B cell (primary cell): ENCODE data around the gene TRIM62. TPM values are rescaled to one million over a fixed set of nuclear protein-coding genes. Genes with fewer than 3 reads are reported as not detected.

ENCODE experiments used
- ATAC-seq: fragments of 200-7000 bp; cut with Tn5 transposase; one replicate; pipeline ENCODE4 v1.10.0; 2021; ENCODE audit warnings: low read depth, mild to moderate bottlenecking, moderate number of reproducible peaks, moderate library complexity
- CTCF ChIA-PET: fragments of 350-600 bp; sonication (Branson Sonifier 250); formaldehyde crosslinking; loops from one replicate; lab custom pipeline; 2021; ENCODE audit warnings: antibody characterized with exemption, inconsistent platforms; lab: Charles Lee
- POLR2A ChIA-PET: fragments of 350-600 bp; sonication (Branson Sonifier 250); formaldehyde crosslinking; loops from one replicate; lab custom pipeline; 2021; ENCODE audit warnings: antibody characterized with exemption; lab: Charles Lee
- DNase-seq: peaks from one replicate; pipeline ENCODE4 v3.0.0; 2013
- H2AFZ ChIP-seq: 2 replicates; pipeline ENCODE4 v1.6.1; 2012; ENCODE audit warnings: mild to moderate bottlenecking, low read depth, low read length; ENCODE audit not compliant: insufficient read depth, poor library complexity, severe bottlenecking
- H3K27ac ChIP-seq, 2 donors: 1 replicate in 1 of 2; 2 replicates in 1 of 2; pipeline ENCODE4 v1.5.1; 2012 to 2013; ENCODE audit warnings: low read length in 2 of 2, mild to moderate bottlenecking in 2 of 2, moderate library complexity in 1 of 2
- H3K27me3 ChIP-seq, 4 experiments: fragments of 200-600 bp in 1 of 4; sonication (generic) in 1 of 4; replicated peaks in 1 of 4; 1 replicate in 2 of 4; 2 replicates in 2 of 4; pipeline versions ENCODE4 v1.6.1 to v1.7.0; 2013 to 2016; ENCODE audit warnings: low read length in 3 of 4, mild to moderate bottlenecking in 2 of 4, mixed read lengths in 1 of 4, moderate library complexity in 1 of 4; ENCODE audit not compliant: insufficient read depth in 4 of 4, control insufficient read depth in 3 of 4; ENCODE audit errors: control extremely low read depth in 1 of 4
- H3K36me3 ChIP-seq, 2 experiments: replicated peaks in 1 of 2; 1 replicate in 1 of 2; 2 replicates in 1 of 2; pipeline versions ENCODE4 v1.6.1 to v1.7.1; 2013; ENCODE audit warnings: low read length in 1 of 2; ENCODE audit not compliant: insufficient read depth in 2 of 2, control insufficient read depth in 1 of 2; ENCODE audit errors: control extremely low read depth in 1 of 2, extremely low read depth in 1 of 2
- H3K4me1 ChIP-seq, 2 donors: fragments of 200-600 bp in 1 of 2; sonication (generic) in 1 of 2; 1 replicate in 1 of 2; 2 replicates in 1 of 2; pipeline versions ENCODE4 v1.5.1 to v1.6.1; 2013 to 2017; ENCODE audit warnings: low read length in 2 of 2; ENCODE audit not compliant: control insufficient read depth in 2 of 2, insufficient read depth in 2 of 2
- H3K4me2 ChIP-seq: replicated peaks from 2 replicates; pipeline ENCODE3; 2012; ENCODE audit warnings: mild to moderate bottlenecking, low read depth, low read length; ENCODE audit not compliant: poor library complexity, severe bottlenecking
- H3K4me3 ChIP-seq, 5 experiments: fragments of 200-600 bp in 1 of 5; sonication (generic) in 1 of 5; 1 replicate in 3 of 5; 2 replicates in 2 of 5; pipeline versions ENCODE4 v1.5.1 to v1.7.0; 2011 to 2016; ENCODE audit warnings: low read length in 4 of 5, mild to moderate bottlenecking in 4 of 5, low read depth in 2 of 5, control low read depth in 1 of 5, moderate library complexity in 1 of 5; ENCODE audit not compliant: insufficient read depth in 1 of 5; ENCODE audit errors: control extremely low read depth in 1 of 5, extremely low read depth in 1 of 5
- H3K79me2 ChIP-seq: fragments of 200-600 bp; sonication (generic); one replicate; pipeline ENCODE4 v1.6.0; 2016; ENCODE audit warnings: low read length; ENCODE audit not compliant: control insufficient read depth, insufficient read depth
- H3K9ac ChIP-seq: fragments of 200-600 bp; sonication (generic); 2 replicates; pipeline ENCODE4 v1.6.1; 2017; ENCODE audit warnings: mild to moderate bottlenecking, low read length, moderate library complexity
- H3K9me3 ChIP-seq, 3 donors: one replicate each; pipeline versions ENCODE4 v1.6.1 to v1.7.1; 2013; ENCODE audit warnings: low read length in 2 of 3; ENCODE audit not compliant: control insufficient read depth in 2 of 3, insufficient read depth in 1 of 3; ENCODE audit errors: control extremely low read depth in 1 of 3
- H4K20me1 ChIP-seq: 2 replicates; pipeline ENCODE4 v1.6.0; 2012; ENCODE audit warnings: mild to moderate bottlenecking, low read length; ENCODE audit not compliant: insufficient read depth, control insufficient read depth, poor library complexity, severe bottlenecking
- H3K27ac Mint-ChIP-seq: one replicate; pipeline ENCODE4 v1.8.0; 2021; ENCODE audit warnings: mixed read lengths
- H3K27me3 Mint-ChIP-seq: one replicate; pipeline ENCODE4 v1.8.0; 2021; ENCODE audit warnings: mixed read lengths
- H3K4me1 Mint-ChIP-seq: one replicate; pipeline ENCODE4 v1.8.0; 2021; ENCODE audit warnings: mixed read lengths
- H3K4me3 Mint-ChIP-seq: one replicate; pipeline ENCODE4 v1.8.0; 2021; ENCODE audit warnings: mixed read lengths
- H3K9me3 Mint-ChIP-seq: one replicate; pipeline ENCODE4 v1.8.0; 2022; ENCODE audit warnings: mixed read lengths; ENCODE audit not compliant: insufficient read depth
- CTCF ChIP-seq: fragments of 200-600 bp; IDR thresholded peaks from one replicate; pipeline ENCODE4 v1.8.0; 2022; ENCODE audit warnings: antibody characterized with exemption, mild to moderate bottlenecking
- WGBS: methylation state at CpG from one replicate; pipeline ENCODE4 v1.1.5; 2013; ENCODE audit warnings: missing lambda C conversion rate; ENCODE audit not compliant: insufficient coverage; 5-methylcytosine and 5-hydroxymethylcytosine counted together
- intact Hi-C: fragments of 100-400 bp; cut with micrococcal nuclease; formaldehyde crosslinking; loops from one replicate; pipeline ENCODE4 v1.10.0; 2022
- polyA plus RNA-seq: library from polyadenylated mRNA; depleted of rRNA; stranded (reverse); fragments of >200 nt; gene quantifications from 2 replicates; pipeline ENCODE4 v1.2.3, GENCODE V29; 2012
- total RNA-seq, 2 donors: library from RNA; stranded (reverse); fragments of 120-200 nt in 1 of 2; gene quantifications; 1 replicate in 1 of 2; 2 replicates in 1 of 2; pipeline versions ENCODE4 v1.2.3 to v1.2.4, GENCODE V29; 2013 to 2022

The TRIM62 gene
- total and polyA plus RNA-seq, 2 donors (not counting 1 experiment from before 2014, with no cell fraction given), result 10.7 to 24.1 TPM

GRCh38 chr1:33180226-33180910 is 1.5 kb downstream of the TRIM62 start:
- intact Hi-C loops, result loop anchor here (1.0 to 5.0 kb wide), 6 partner anchors 53 to 528 kb away; partner anchors contain the start of genes AK2, RBBP4, RNF19B and S100PBP
- no peak for DNase-seq

More at GRCh38 chr1:33180226-33180910, 1.5 kb downstream of the TRIM62 start:
- Mint-ChIP-seq H3K27me3 (peaks cover 18% of the 10 kb centered on the region), H3K4me1 (peaks cover 17% of the 10 kb centered on the region), H3K27ac (peak overlapping the region; percentile 64), H3K4me3 (peak overlapping the region; percentile 97), H3K9me3 (no peaks in the 10 kb centered on the region)
- H2AFZ ChIP-seq, result peak overlapping the region; percentile 94
- peak overlapping the region; percentile 99 for H3K4me2 ChIP-seq
- peaks cover 0 to 2% of the 10 kb centered on the region in 2 experiments for H3K36me3 ChIP-seq
- H3K9ac ChIP-seq, result peak overlapping the region; percentile 48
- peak overlapping the region in 2 of 5 experiments; percentile 30 to 39 for H3K4me3 ChIP-seq
- H4K20me1 ChIP-seq, result peaks cover 15% of the 10 kb centered on the region
- no peak for ATAC-seq
- H3K27me3 ChIP-seq, result peaks cover 0 to 14% (median 6%) of the 10 kb centered on the region in 4 experiments
- WGBS, result 44% methylated on average over 21 of the region's 28 CpGs
- H3K4me1 ChIP-seq, result peaks cover 12 to 17% of the 10 kb centered on the region in 2 donors
- POLR2A ChIA-PET, result interaction anchor here (0.6 to 2.0 kb wide), 3 partner anchors 8 to 53 kb away, joined by 4 to 16 read pairs (median 11); no protein-coding TSS in a partner anchor
- CTCF ChIA-PET, result interaction anchor here (0.6 to 5.0 kb wide), 3 partner anchors 53 to 551 kb away, joined by 3 to 32 read pairs (median 3); no protein-coding TSS in a partner anchor
- no peak for TF ChIP-seq CTCF
- no peak overlapping the region for H3K27ac ChIP-seq
- H3K9me3 ChIP-seq, result no peaks in the 10 kb centered on the region
- peaks cover 8% of the 10 kb centered on the region for H3K79me2 ChIP-seq
